Nephron progenitor cell (in vitro differentiated cells): ENCODE data around the gene KCNMA1.
"Not testable (repeated sequence)": the region's sequence is repeated elsewhere in the genome, so short reads cannot be mapped to it uniquely, and the experiment has no call there.

Experiments
- DNase-seq: peaks from one replicate; pipeline ENCODE4 v3.0.0; 2021
- H3K27ac Mint-ChIP-seq: 2 replicates; pipeline ENCODE4 v1.8.0; 2021; ENCODE audit warnings: mild to moderate bottlenecking, moderate library complexity, mixed read lengths
- H3K27me3 Mint-ChIP-seq: 2 replicates; pipeline ENCODE4 v1.8.0; 2021; ENCODE audit warnings: mild to moderate bottlenecking, low read depth, mixed read lengths; ENCODE audit not compliant: poor library complexity
- H3K36me3 Mint-ChIP-seq: 2 replicates; pipeline ENCODE4 v1.8.0; 2021; ENCODE audit warnings: low read depth, mixed read lengths
- H3K4me1 Mint-ChIP-seq: 2 replicates; pipeline ENCODE4 v1.8.0; 2021; ENCODE audit warnings: mixed read lengths
- H3K4me3 Mint-ChIP-seq: 2 replicates; pipeline ENCODE4 v1.8.0; 2021; ENCODE audit warnings: mild to moderate bottlenecking, moderate library complexity, mixed read lengths
- H3K9me3 Mint-ChIP-seq: 2 replicates; pipeline ENCODE4 v1.8.0; 2021; ENCODE audit warnings: mild to moderate bottlenecking, moderate library complexity, mixed read lengths
- CTCF ChIP-seq: fragments of 200-600 bp; sonication (generic); IDR thresholded peaks from 2 replicates; pipeline ENCODE4 v1.5.0; 2021; ENCODE audit warnings: antibody characterized with exemption

The KCNMA1 gene

GRCh38 chr10:77574438-77574837 is 63.2 kb downstream of the KCNMA1 start:
- DNase-seq: no peak
- no peaks in the 10 kb centered on the region for H3K4me1 Mint-ChIP-seq
- TF ChIP-seq CTCF: no peak

GRCh38 chr10:77572520-77572919 is 65.1 kb downstream of the KCNMA1 start:
- not testable (repeated sequence) for H3K27me3 Mint-ChIP-seq, H3K4me3 Mint-ChIP-seq, H3K36me3 Mint-ChIP-seq, DNase-seq, H3K27ac Mint-ChIP-seq, H3K9me3 Mint-ChIP-seq, H3K4me1 Mint-ChIP-seq

More at GRCh38 chr10:77574438-77574837, 63.2 kb downstream of the KCNMA1 start:
- peaks cover 9% of the 10 kb centered on the region for H3K27me3 Mint-ChIP-seq
- no peak overlapping the region for H3K27ac Mint-ChIP-seq
- no peaks in the 10 kb centered on the region for H3K36me3 Mint-ChIP-seq
- H3K9me3 Mint-ChIP-seq: peaks cover 4% of the 10 kb centered on the region
- H3K4me3 Mint-ChIP-seq: no peak overlapping the region

GRCh38 chr10:77571490-77571889 is 66.1 kb downstream of the KCNMA1 start:
- TF ChIP-seq CTCF: no peak
- peaks cover 13% of the 10 kb centered on the region for H3K27me3 Mint-ChIP-seq
- H3K9me3 Mint-ChIP-seq: peaks cover 4% of the 10 kb centered on the region
- H3K36me3 Mint-ChIP-seq: no peaks in the 10 kb centered on the region
- DNase-seq: no peak
- H3K27ac Mint-ChIP-seq: no peak overlapping the region
- no peaks in the 10 kb centered on the region for H3K4me1 Mint-ChIP-seq
- H3K4me3 Mint-ChIP-seq: no peak overlapping the region

- Mint-ChIP-seq H3K27ac (no peak overlapping the region), H3K27me3 (peaks cover 12% of the 10 kb centered on the region), H3K36me3 (no peaks in the 10 kb centered on the region), H3K4me1 (peaks cover 24% of the 10 kb centered on the region), H3K4me3 (no peak overlapping the region), H3K9me3 (peaks cover 4% of the 10 kb centered on the region)
- TF ChIP-seq CTCF: no peak
- no peak for DNase-seq
Measured at GRCh38 chr10:77566914-77567566, 70.6 kb downstream of the KCNMA1 start.

GRCh38 chr10:77566236-77566635 is 71.4 kb downstream of the KCNMA1 start:
- no peak overlapping the region for H3K27ac Mint-ChIP-seq
- TF ChIP-seq CTCF: no peak
- no peak for DNase-seq

GRCh38 chr10:77565590-77566023 is 72.0 kb downstream of the KCNMA1 start:
- Mint-ChIP-seq H3K9me3 (no peaks in the 10 kb centered on the region), H3K27ac (no peak overlapping the region), H3K27me3 (peaks cover 9% of the 10 kb centered on the region), H3K4me3 (no peak overlapping the region), H3K36me3 (no peaks in the 10 kb centered on the region), H3K4me1 (peaks cover 24% of the 10 kb centered on the region)
- TF ChIP-seq CTCF: no peak
- no peak for DNase-seq

More at GRCh38 chr10:77566236-77566635, 71.4 kb downstream of the KCNMA1 start:
- Mint-ChIP-seq H3K36me3 (no peaks in the 10 kb centered on the region), H3K27me3 (peaks cover 12% of the 10 kb centered on the region), H3K4me1 (peaks cover 24% of the 10 kb centered on the region), H3K4me3 (no peak overlapping the region), H3K9me3 (peaks cover 3% of the 10 kb centered on the region)
